Lower leg skin (tissue), 3 donors: Measurements from ENCODE around the gene INO80B.

Experiments
- POLR2A ChIP-seq, 2 donors: fragments of 450-650 bp; IDR thresholded peaks; one replicate each; pipeline ENCODE4 v1.6.1; 2016 to 2017; ENCODE audit warnings: antibody characterized with exemption in 2 of 2, mild to moderate bottlenecking in 1 of 2, moderate library complexity in 1 of 2
- TF ChIP-seq, protein P1 (sequence below), 3 donors: fragments of 450-650 bp; IDR thresholded peaks; one replicate each; pipeline ENCODE4 v1.5.1; 2016; ENCODE audit warnings: antibody characterized with exemption in 3 of 3, mild to moderate bottlenecking in 3 of 3, moderate library complexity in 2 of 3

DNA sequence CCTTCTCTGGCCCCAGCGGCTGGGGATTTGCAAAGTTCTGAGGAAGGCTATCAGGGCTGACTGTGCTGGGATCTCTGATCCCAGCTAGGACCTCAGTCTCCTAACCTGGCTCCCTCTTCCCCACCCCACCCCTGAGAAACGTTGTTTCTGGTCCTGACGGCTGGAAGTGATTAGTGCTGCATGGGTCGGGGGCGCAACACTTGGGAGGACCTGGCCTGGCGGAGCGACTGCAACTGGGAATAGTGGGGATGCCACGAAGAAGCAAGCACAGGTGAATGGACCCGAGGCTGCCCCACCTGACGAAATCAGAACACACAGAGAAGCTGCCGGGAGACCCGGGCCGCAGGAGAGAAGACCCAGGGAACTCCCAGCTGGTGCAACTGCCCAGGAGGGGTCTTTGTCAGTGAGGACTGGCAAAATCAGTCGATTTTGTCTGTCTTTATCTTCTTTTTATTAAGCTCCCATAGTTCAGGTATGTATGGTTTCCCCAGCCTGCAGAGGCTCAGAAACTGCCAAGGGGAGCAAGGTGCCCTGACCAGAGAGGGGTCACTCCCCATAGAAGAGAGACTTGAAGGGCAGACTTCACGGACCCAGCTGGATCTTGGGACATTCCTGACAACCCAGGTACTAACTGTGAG is 45.2 kb downstream of the INO80B start:
- TF ChIP-seq, protein P1, sequence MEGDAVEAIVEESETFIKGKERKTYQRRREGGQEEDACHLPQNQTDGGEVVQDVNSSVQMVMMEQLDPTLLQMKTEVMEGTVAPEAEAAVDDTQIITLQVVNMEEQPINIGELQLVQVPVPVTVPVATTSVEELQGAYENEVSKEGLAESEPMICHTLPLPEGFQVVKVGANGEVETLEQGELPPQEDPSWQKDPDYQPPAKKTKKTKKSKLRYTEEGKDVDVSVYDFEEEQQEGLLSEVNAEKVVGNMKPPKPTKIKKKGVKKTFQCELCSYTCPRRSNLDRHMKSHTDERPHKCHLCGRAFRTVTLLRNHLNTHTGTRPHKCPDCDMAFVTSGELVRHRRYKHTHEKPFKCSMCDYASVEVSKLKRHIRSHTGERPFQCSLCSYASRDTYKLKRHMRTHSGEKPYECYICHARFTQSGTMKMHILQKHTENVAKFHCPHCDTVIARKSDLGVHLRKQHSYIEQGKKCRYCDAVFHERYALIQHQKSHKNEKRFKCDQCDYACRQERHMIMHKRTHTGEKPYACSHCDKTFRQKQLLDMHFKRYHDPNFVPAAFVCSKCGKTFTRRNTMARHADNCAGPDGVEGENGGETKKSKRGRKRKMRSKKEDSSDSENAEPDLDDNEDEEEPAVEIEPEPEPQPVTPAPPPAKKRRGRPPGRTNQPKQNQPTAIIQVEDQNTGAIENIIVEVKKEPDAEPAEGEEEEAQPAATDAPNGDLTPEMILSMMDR (IDR thresholded peaks at IDR 0.05), result no peak
- no peak for TF ChIP-seq POLR2A (IDR thresholded peaks at IDR 0.05)
